ENCODE measurements around the gene KCTD21. TPM values are rescaled to one million over a fixed set of nuclear protein-coding genes. Genes with fewer than 3 reads are reported as not detected.

Gene KCTD21
- total RNA-seq, 1 experiment from 2014 or later: 9.7 TPM

DNA sequence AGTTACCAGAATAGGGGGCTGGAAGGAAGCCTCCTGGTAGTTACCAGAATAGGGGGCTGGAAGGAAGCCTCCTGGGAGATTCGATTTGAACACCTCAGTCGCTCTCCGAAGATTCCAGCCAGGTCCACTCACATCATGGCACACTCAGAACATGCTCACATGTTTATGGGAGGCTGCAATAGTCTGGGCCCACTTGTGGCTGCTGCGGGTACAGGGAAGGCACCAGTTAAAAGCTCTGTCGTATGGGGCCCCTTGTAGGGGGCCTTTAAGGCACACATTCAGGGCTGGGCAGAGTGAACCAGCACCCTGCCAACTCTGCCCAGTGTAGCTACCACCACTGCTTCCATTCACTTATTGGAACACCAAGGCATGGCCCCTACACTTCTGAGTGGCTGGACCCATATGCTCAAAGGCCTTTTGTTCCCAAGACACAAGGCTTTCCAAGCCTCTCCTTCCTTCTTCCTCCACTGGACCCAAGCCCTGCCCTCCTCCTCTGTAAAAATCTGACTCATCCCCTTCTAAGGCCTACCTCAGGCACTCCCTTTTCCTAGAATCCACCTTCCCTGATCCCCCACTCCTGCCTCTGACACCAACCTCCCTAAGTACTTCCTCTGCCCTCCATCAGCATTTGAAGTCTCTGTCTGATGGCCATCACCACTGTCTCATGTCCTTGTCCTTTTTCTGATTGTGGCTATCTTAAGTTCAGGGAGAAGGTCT, 28.3 kb upstream of the KCTD21 start:
- POLR2A ChIA-PET: no interaction called here
- H3K4me1 ChIP-seq (ENCODE audit: control insufficient read depth, insufficient read depth, low read length): no peaks in the 10 kb centered on the region
- ATAC-seq (no peak), DNase-seq (ENCODE audit: low read depth, low spot score) (no peak)
- no TSS peak for BruUV-seq (replicated peaks)
- no peak overlapping the region for H3K4me3 ChIP-seq (ENCODE audit: low read depth in 2 of 2, low read length in 2 of 2)
- no peak overlapping the region for H3K27ac ChIP-seq (ENCODE audit: low read length)
- TF ChIP-seq POLR2AphosphoS5 (IDR thresholded peaks at IDR 0.05; ENCODE audit: low read depth, low read length) (no peak), CTCF (IDR thresholded peaks at IDR 0.05) (no peak), SIN3A (IDR thresholded peaks at IDR 0.05; ENCODE audit: borderline replicate concordance, insufficient read depth, low read depth, low read length) (no peak), TCF7L2 (IDR thresholded peaks at IDR 0.05; ENCODE audit: low read depth, low read length) (no peak)
- TF ChIP-seq, protein P1, sequence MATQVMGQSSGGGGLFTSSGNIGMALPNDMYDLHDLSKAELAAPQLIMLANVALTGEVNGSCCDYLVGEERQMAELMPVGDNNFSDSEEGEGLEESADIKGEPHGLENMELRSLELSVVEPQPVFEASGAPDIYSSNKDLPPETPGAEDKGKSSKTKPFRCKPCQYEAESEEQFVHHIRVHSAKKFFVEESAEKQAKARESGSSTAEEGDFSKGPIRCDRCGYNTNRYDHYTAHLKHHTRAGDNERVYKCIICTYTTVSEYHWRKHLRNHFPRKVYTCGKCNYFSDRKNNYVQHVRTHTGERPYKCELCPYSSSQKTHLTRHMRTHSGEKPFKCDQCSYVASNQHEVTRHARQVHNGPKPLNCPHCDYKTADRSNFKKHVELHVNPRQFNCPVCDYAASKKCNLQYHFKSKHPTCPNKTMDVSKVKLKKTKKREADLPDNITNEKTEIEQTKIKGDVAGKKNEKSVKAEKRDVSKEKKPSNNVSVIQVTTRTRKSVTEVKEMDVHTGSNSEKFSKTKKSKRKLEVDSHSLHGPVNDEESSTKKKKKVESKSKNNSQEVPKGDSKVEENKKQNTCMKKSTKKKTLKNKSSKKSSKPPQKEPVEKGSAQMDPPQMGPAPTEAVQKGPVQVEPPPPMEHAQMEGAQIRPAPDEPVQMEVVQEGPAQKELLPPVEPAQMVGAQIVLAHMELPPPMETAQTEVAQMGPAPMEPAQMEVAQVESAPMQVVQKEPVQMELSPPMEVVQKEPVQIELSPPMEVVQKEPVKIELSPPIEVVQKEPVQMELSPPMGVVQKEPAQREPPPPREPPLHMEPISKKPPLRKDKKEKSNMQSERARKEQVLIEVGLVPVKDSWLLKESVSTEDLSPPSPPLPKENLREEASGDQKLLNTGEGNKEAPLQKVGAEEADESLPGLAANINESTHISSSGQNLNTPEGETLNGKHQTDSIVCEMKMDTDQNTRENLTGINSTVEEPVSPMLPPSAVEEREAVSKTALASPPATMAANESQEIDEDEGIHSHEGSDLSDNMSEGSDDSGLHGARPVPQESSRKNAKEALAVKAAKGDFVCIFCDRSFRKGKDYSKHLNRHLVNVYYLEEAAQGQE (IDR thresholded peaks at IDR 0.05; ENCODE audit: insufficient read depth in 1 of 2, low read depth in 2 of 2, low read length in 1 of 2): no peak
- no peaks in the 10 kb centered on the region for H3K9me3 ChIP-seq (ENCODE audit: control insufficient read depth, insufficient read depth, low read depth, low read length)
- no peaks in the 10 kb centered on the region for H3K27me3 ChIP-seq (ENCODE audit: control insufficient read depth, insufficient read depth, low read length)
- in situ Hi-C loops (cut with HindIII; ENCODE audit: low pct_unique_long_range_greater_than_20kb, low sequenced_read_pairs) (no loop called here), intact Hi-C loops (cut with micrococcal nuclease; ENCODE audit: unreplicated experiment) (no loop called here)
- no peaks in the 10 kb centered on the region for H3K36me3 ChIP-seq (ENCODE audit: control insufficient read depth, insufficient read depth, low read length)
- CTCF ChIA-PET: no interaction called here

DNA sequence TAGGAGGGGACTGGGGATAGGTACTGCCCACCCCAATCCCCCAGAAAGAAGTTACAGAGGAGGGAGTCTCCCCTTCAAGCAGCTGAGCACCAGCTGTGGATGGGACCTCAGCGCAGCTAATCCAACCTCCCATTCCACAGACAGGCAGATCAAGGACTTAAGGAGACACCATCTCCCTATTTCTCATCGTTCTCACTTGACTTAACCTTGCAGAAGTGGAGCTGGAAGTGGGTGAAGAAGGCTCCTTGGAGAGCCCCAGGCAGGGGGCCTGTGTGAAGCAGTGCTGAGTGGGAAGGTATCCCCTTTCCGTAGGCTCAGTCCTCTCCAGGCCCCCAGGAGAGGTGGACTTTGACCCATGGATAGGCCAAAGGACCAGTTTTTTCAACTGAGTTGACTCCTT, 27.6 kb upstream of the KCTD21 start:
- no peaks in the 10 kb centered on the region for H3K4me1 ChIP-seq (ENCODE audit: control insufficient read depth, insufficient read depth, low read length)
- no peak overlapping the region for H3K27ac ChIP-seq (ENCODE audit: low read length)
- no peaks in the 10 kb centered on the region for H3K9me3 ChIP-seq (ENCODE audit: control insufficient read depth, insufficient read depth, low read depth, low read length)
- no TSS peak for BruUV-seq (replicated peaks)
- no peaks in the 10 kb centered on the region for H3K36me3 ChIP-seq (ENCODE audit: control insufficient read depth, insufficient read depth, low read length)
- DNase-seq (ENCODE audit: low read depth, low spot score) (no peak), ATAC-seq (no peak)
- intact Hi-C loops (cut with micrococcal nuclease; ENCODE audit: unreplicated experiment) (no loop called here), in situ Hi-C loops (cut with HindIII; ENCODE audit: low pct_unique_long_range_greater_than_20kb, low sequenced_read_pairs) (no loop called here)
- H3K27me3 ChIP-seq (ENCODE audit: control insufficient read depth, insufficient read depth, low read length): no peaks in the 10 kb centered on the region
- POLR2A ChIA-PET: no interaction called here
- CTCF ChIA-PET: no interaction called here
- no peak overlapping the region for H3K4me3 ChIP-seq (ENCODE audit: low read depth in 2 of 2, low read length in 2 of 2)
- TF ChIP-seq TCF7L2 (IDR thresholded peaks at IDR 0.05; ENCODE audit: low read depth, low read length): no peak
- no peak for TF ChIP-seq POLR2AphosphoS5 (IDR thresholded peaks at IDR 0.05; ENCODE audit: low read depth, low read length)
- no peak for TF ChIP-seq CTCF (IDR thresholded peaks at IDR 0.05)
- TF ChIP-seq, protein P1 (IDR thresholded peaks at IDR 0.05; ENCODE audit: insufficient read depth in 1 of 2, low read depth in 2 of 2, low read length in 1 of 2): no peak
- no peak for TF ChIP-seq SIN3A (IDR thresholded peaks at IDR 0.05; ENCODE audit: borderline replicate concordance, insufficient read depth, low read depth, low read length)

All from Panc1 (cell line).